HG03045 (cell line): ENCODE results near the gene SNAPC4.
A peak's percentile ranks its signal among the peaks of the same experiment; 100 is the strongest.

ENCODE experiments used
- ATAC-seq: cut with Tn5 transposase; IDR thresholded peaks from one replicate; pipeline ENCODE4 v1.9.1; 2021; ENCODE audit warnings: mild to moderate bottlenecking, moderate library complexity; ENCODE audit not compliant: unreplicated experiment

SNAPC4 gene

GRCh38 chr9:136400038-136400834, at the start of gene SNAPC4:
Gene SNAPC4, minus strand, starts transcription at chr9:136400170. Its CDS starts 1,742 bp downstream, at chr9:136398428.
- ATAC-seq = peak; percentile 63

DNA sequence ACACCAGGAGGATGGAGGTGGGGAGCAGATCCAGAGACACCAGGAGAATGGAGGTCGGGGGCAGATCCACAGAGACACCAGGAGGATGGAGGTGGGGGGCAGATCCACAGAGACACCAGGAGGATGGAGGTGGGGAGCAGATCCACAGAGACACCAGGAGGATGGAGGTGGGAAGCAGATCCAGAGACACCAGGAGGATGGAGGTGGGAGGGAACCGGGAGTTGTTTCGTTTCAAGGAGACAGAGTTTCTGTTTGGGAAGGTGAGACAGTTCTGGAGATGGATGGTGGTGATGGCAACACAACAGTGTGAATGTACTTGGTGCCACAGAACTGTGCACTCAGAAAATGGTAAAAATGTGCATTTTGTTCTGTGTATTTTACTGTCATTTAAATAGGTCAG, 48.7 kb upstream of the SNAPC4 start:
- no peak for ATAC-seq

DNA sequence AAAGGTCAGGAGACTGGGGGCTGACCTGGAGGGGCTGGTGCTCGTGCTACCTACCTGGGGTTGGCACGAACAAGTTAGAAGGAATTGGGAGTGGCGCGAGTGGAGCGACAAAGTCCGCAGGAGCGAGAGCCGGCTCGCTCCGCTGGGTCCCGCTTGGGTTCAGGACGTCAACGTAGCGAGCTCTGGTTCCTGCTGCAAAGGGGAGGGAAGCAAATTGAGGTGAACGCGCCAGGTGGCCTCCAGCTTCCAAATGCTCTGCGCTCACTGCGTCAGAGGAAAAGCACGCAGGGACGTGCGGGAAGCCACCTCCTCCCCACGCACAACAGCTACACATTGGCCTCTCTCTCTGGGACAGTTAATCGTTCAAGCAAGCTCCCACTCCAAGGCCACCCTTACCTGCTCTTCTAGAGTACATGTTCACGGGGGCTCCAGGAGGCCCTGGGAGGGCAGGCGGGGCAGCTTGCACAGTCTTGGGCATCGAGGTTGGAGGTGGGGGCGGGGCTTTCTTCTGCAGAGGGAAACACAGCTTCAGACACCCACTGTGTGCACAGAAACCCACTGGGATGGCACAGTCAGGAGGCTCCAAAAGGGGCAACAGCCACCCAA, 47.3 kb upstream of the SNAPC4 start:
- no peak for ATAC-seq

DNA sequence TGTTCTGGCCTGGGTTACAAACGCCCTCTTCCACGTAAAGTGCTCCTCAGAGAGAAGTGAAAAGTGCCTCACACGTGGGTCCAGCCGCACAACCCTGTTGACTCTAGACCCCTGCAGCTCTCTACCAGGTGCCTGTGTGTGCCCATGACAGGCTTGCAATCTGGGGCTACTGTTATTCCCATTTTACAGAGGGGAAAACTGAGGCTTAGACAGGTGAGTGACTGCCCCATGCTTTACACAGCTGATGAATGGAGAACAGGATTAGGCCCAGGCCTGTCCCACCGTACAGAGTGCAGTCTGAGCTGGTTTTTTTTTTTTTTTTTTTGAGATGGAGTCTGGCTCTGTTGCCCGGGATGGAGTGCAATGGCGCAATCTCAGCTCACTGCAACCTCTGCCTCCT, 45.8 kb upstream of the SNAPC4 start:
- no peak for ATAC-seq

DNA sequence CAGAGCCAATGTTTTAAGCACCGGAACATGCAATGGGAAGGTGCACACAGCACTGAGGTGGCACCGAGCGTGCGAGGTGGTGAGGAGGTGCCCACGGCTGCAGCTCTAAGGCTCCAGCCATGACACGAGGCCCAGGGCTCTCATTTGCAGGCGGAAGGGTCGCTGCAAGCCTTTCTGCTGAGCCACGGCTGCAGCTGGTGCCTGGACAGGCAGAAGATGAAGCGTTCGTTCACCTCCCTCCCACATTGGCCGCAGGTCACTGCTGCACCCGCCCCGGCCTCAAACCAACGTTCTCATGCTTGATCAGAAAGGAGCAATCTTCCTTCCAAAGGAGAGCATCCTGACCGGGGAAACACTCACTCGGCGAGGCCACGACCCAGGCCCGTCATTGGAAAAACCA, 44.1 kb upstream of the SNAPC4 start:
- ATAC-seq = no peak

- ATAC-seq = no peak
Observed at GRCh38 chr9:136443687-136444086, 43.7 kb upstream of the SNAPC4 start.

DNA sequence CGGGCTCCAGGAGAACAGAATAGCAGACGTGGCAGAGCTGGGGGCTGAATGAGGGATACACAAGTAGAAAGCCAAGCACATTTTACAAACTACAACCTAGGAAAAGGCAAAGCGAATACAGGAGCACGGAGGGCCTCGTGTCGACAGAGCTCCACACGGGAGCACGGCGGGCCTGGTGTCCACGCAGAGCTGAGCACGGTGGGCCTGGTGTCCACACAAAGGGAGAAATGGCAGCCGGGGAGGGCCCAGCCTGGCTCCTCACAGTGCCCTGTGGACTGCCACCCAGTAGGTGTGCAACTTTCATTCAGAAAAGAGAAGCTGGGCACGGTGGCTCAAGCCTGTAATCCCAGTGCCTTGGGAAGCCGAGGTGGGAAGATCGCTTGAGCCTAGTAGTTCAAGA, 43.1 kb upstream of the SNAPC4 start:
- ATAC-seq = no peak

- no peak for ATAC-seq
Observed at GRCh38 chr9:136442265-136442664, 42.3 kb upstream of the SNAPC4 start.

GRCh38 chr9:136441681-136442245, 41.8 kb upstream of the SNAPC4 start:
- no peak for ATAC-seq

DNA sequence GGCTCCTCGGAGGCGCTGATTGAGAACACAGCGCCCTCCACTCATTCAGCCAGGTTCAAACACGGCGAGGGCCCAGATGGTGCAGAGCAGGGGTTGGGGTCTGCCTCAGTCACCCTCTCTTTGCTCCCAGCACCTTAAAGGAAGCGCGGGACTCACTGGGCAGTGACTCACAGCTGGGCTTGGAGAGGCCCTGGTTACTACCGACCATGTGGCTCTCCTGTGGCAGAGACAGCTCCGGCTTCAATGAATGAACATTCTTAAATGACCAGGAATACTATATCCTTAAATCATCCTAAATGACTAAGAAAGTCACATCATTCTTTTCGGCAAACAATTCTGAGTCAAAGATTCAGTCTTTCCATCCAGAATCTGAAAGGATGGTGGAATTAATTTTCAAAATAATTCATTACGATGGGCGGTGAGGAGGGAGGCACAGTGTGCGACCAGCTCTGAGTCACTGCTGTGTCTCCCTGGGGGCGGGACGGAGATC, 41.3 kb upstream of the SNAPC4 start:
- no peak for ATAC-seq

DNA sequence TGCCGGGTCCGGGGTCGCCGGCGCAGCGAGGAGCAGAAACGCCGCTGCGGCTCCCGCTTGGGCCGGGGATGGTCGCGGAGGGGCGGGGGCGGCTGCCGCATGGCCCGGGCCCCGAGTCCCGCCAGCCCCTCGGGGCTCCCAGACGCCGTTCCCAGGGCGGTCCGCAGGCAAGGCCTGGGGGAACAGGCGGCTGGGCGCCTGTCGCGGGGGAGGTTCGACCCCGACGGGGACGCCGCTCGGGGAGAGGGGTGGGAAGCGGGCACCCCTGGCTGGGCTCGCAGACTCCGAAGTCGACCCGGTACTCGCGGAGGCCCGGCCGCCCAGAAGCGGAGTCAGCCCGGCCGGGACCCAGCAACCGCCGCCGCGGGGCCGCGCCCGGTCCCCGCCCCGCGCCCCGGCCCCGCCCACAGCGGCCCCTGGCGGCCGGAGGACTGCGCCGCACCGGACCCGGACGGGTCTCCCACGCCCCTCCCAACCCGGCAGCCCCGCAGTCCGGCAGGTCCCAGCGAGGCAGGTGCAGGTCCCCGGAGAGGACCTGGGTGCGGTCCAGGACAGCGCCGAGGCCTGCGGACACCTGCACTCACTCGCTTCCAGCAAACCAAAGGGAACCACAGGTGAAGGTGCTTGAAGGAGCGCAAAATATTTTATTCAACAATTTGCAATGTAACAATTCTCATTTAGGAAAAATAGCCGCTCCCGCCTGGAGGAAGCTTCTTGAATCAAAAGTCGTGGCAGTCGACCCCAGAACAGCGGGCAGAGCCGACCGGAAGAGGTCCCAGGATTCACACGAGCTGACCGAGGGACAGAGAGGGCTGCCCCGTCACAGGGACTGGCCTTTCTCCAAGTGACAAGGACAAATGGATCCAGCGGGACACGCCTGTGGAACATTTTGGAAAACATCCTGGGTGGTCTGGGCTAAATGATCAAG, 39.8 kb upstream of the SNAPC4 start, which contains the start of gene INPP5E:
TSS of gene INPP5E (minus strand) at position 365 of the 928 bp plus-strand sequence. CDS start 426 bp downstream, outside the sequence.
- peak; percentile 64 for ATAC-seq

- ATAC-seq = peak; percentile 38
Observed at GRCh38 chr9:136438548-136439480, 38.8 kb upstream of the SNAPC4 start.

- no peak for ATAC-seq
Observed at GRCh38 chr9:136437839-136438547, 38.0 kb upstream of the SNAPC4 start.

- no peak for ATAC-seq
Observed at GRCh38 chr9:136437430-136437829, 37.5 kb upstream of the SNAPC4 start.

GRCh38 chr9:136436055-136436634, 36.2 kb upstream of the SNAPC4 start:
- no peak for ATAC-seq

GRCh38 chr9:136434580-136435169, 34.7 kb upstream of the SNAPC4 start:
- no peak for ATAC-seq

GRCh38 chr9:136433849-136434579, 34.0 kb upstream of the SNAPC4 start:
- no peak for ATAC-seq
